WTC11 (cell line): ENCODE data around the gene ADAMTS2. TPM values are rescaled to one million over a fixed set of nuclear protein-coding genes. Genes with fewer than 3 reads are reported as not detected.

Source experiments
- ATAC-seq: fragments of 200-7000 bp; cut with Tn5 transposase; 2 replicates; pipeline ENCODE4 v1.10.0; 2021; ENCODE audit warnings: mild to moderate bottlenecking, moderate library complexity
- CTCF ChIA-PET: fragments of 300-600 bp; sonication (Branson Sonifier 250); formaldehyde crosslinking; loops from one replicate; lab custom pipeline; 2021; ENCODE audit warnings: antibody characterized with exemption; lab: Charles Lee
- POLR2A ChIA-PET: fragments of 350-600 bp; sonication (Branson Sonifier 250); formaldehyde crosslinking; loops from one replicate; lab custom pipeline; 2021; ENCODE audit warnings: antibody characterized with exemption; lab: Charles Lee
- DNase-seq: peaks from one replicate; pipeline ENCODE4 v3.0.0; 2021; ENCODE audit warnings: low spot score
- H3K27ac Mint-ChIP-seq: 2 replicates; pipeline ENCODE4 v1.8.0; 2021; ENCODE audit warnings: mixed read lengths
- H3K27me3 Mint-ChIP-seq: 2 replicates; pipeline ENCODE4 v1.8.0; 2021; ENCODE audit warnings: low read depth, mild to moderate bottlenecking, moderate library complexity, mixed read lengths
- H3K36me3 Mint-ChIP-seq: 2 replicates; pipeline ENCODE4 v1.8.0; 2021; ENCODE audit warnings: mixed read lengths
- H3K4me1 Mint-ChIP-seq: 2 replicates; pipeline ENCODE4 v1.8.0; 2022; ENCODE audit warnings: mixed read lengths
- H3K4me3 Mint-ChIP-seq: 2 replicates; pipeline ENCODE4 v1.8.0; 2021; ENCODE audit warnings: mild to moderate bottlenecking, moderate library complexity, mixed read lengths
- H3K9me3 Mint-ChIP-seq: 2 replicates; pipeline ENCODE4 v1.8.0; 2021; ENCODE audit warnings: mixed read lengths
- ATF3 ChIP-seq: sonication (generic); formaldehyde crosslinking; conservative IDR thresholded peaks from 2 replicates; pipeline ENCODE4 v1.8.1; 2022; ENCODE audit warnings: mild to moderate bottlenecking, missing genetic modification reagents
- CDX4 ChIP-seq: fragments of 250-450 bp; sonication (Bioruptor Pico); IDR thresholded peaks from 2 replicates; pipeline ENCODE4 v1.9.0; 2021; ENCODE audit warnings: moderate library complexity, mild to moderate bottlenecking, inconsistent platforms, borderline replicate concordance
- ESRRA ChIP-seq: sonication (generic); formaldehyde crosslinking; IDR thresholded peaks from 2 replicates; pipeline ENCODE4 v1.8.1; 2022; ENCODE audit warnings: mild to moderate bottlenecking, missing genetic modification reagents, borderline replicate concordance
- FOXK1 ChIP-seq: sonication (generic); formaldehyde crosslinking; IDR thresholded peaks from 2 replicates; pipeline ENCODE4 v1.8.0; 2022; ENCODE audit warnings: mild to moderate bottlenecking, moderate library complexity, missing genetic modification reagents
- FOXP1 ChIP-seq: sonication (generic); formaldehyde crosslinking; IDR thresholded peaks from 2 replicates; pipeline ENCODE4 v1.8.0; 2022; ENCODE audit warnings: missing genetic modification reagents, mild to moderate bottlenecking, moderate library complexity, borderline replicate concordance
- IRF2 ChIP-seq: sonication (generic); formaldehyde crosslinking; IDR thresholded peaks from 2 replicates; pipeline ENCODE4 v1.8.0; 2022; ENCODE audit warnings: low read depth, missing genetic modification reagents, borderline replicate concordance
- NFE2L1 ChIP-seq: sonication (generic); formaldehyde crosslinking; IDR thresholded peaks from 2 replicates; pipeline ENCODE4 v1.8.1; 2023; ENCODE audit warnings: missing genetic modification reagents
- NFYB ChIP-seq: sonication (generic); formaldehyde crosslinking; conservative IDR thresholded peaks from 2 replicates; pipeline ENCODE4 v1.8.0; 2022; ENCODE audit warnings: low read depth, missing genetic modification reagents
- PRRX2 ChIP-seq: fragments of 250-450 bp; sonication (Bioruptor Pico); IDR thresholded peaks from 2 replicates; pipeline ENCODE4 v1.8.0; 2021; ENCODE audit warnings: mild to moderate bottlenecking
- TCF7 ChIP-seq: sonication (generic); formaldehyde crosslinking; IDR thresholded peaks from 2 replicates; pipeline ENCODE4 v1.8.0; 2022; ENCODE audit warnings: mild to moderate bottlenecking, low read depth, missing genetic modification reagents, moderate library complexity
- ZBTB43 ChIP-seq: sonication (generic); formaldehyde crosslinking; IDR thresholded peaks from 2 replicates; pipeline ENCODE4 v1.8.1; 2023; ENCODE audit warnings: mild to moderate bottlenecking, missing genetic modification reagents
- ZNF219 ChIP-seq: sonication (generic); formaldehyde crosslinking; IDR thresholded peaks from 2 replicates; pipeline ENCODE4 v1.8.0; 2023; ENCODE audit warnings: missing genetic modification reagents, mild to moderate bottlenecking, borderline replicate concordance
- ZNF232 ChIP-seq: sonication (generic); formaldehyde crosslinking; IDR thresholded peaks from 2 replicates; pipeline ENCODE4 v1.8.0; 2022; ENCODE audit warnings: mild to moderate bottlenecking, missing genetic modification reagents
- total RNA-seq: library from RNA; stranded (reverse); gene quantifications from 3 replicates; pipeline ENCODE4 v1.2.3, GENCODE V29; 2021
- TF ChIP-seq, protein P1 (sequence below): sonication (generic); formaldehyde crosslinking; IDR thresholded peaks from 2 replicates; pipeline ENCODE4 v1.8.1; 2022; ENCODE audit warnings: missing genetic modification reagents, borderline replicate concordance
- TF ChIP-seq, protein P2 (sequence below): sonication (generic); formaldehyde crosslinking; IDR thresholded peaks from 2 replicates; pipeline ENCODE4 v1.8.0; 2023; ENCODE audit warnings: missing genetic modification reagents
- TF ChIP-seq, protein P3 (sequence below): sonication (generic); formaldehyde crosslinking; IDR thresholded peaks from 2 replicates; pipeline ENCODE4 v1.8.0; 2022; ENCODE audit warnings: missing genetic modification reagents
- TF ChIP-seq, protein P4 (sequence below): sonication (generic); formaldehyde crosslinking; IDR thresholded peaks from 2 replicates; pipeline ENCODE4 v1.8.1; 2023; ENCODE audit warnings: mild to moderate bottlenecking, moderate library complexity, missing genetic modification reagents

ADAMTS2 gene
- total RNA-seq, 1 experiment from 2014 or later: 11.2 TPM

- Mint-ChIP-seq H3K27me3 (no peaks in the 10 kb centered on the region), H3K4me3 (no peak overlapping the region), H3K27ac (no peak overlapping the region), H3K36me3 (no peaks in the 10 kb centered on the region), H3K9me3 (no peaks in the 10 kb centered on the region), H3K4me1 (peaks cover 4% of the 10 kb centered on the region; the same call in 1 of the 2 replicates)
- CTCF ChIA-PET: interaction anchor here (0.5 kb wide), 1 partner anchor 648 kb away, joined by 3 read pairs; no protein-coding TSS in a partner anchor
- no peak for DNase-seq
- no peak for ATAC-seq
- POLR2A ChIA-PET: no interaction called here
- TF ChIP-seq, protein P1, sequence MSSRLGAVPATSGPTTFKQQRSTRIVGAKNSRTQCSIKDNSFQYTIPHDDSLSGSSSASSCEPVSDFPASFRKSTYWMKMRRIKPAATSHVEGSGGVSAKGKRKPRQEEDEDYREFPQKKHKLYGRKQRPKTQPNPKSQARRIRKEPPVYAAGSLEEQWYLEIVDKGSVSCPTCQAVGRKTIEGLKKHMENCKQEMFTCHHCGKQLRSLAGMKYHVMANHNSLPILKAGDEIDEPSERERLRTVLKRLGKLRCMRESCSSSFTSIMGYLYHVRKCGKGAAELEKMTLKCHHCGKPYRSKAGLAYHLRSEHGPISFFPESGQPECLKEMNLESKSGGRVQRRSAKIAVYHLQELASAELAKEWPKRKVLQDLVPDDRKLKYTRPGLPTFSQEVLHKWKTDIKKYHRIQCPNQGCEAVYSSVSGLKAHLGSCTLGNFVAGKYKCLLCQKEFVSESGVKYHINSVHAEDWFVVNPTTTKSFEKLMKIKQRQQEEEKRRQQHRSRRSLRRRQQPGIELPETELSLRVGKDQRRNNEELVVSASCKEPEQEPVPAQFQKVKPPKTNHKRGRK: no peak
- TF ChIP-seq CDX4 (CRISPR knock-in tag) (no peak), FOXP1 (no peak), ZNF219 (no peak), ZNF232 (no peak), NFYB (CRISPR knock-in tag) (no peak), NFE2L1 (no peak), TCF7 (CRISPR knock-in tag) (no peak), IRF2 (CRISPR knock-in tag) (no peak), ATF3 (CRISPR knock-in tag) (no peak), FOXK1 (CRISPR knock-in tag) (no peak), ZBTB43 (CRISPR knock-in tag) (no peak), ESRRA (CRISPR knock-in tag) (no peak), PRRX2 (no peak)
- TF ChIP-seq, protein P2, sequence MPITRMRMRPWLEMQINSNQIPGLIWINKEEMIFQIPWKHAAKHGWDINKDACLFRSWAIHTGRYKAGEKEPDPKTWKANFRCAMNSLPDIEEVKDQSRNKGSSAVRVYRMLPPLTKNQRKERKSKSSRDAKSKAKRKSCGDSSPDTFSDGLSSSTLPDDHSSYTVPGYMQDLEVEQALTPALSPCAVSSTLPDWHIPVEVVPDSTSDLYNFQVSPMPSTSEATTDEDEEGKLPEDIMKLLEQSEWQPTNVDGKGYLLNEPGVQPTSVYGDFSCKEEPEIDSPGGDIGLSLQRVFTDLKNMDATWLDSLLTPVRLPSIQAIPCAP (CRISPR knock-in tag): no peak
- TF ChIP-seq, protein P3, sequence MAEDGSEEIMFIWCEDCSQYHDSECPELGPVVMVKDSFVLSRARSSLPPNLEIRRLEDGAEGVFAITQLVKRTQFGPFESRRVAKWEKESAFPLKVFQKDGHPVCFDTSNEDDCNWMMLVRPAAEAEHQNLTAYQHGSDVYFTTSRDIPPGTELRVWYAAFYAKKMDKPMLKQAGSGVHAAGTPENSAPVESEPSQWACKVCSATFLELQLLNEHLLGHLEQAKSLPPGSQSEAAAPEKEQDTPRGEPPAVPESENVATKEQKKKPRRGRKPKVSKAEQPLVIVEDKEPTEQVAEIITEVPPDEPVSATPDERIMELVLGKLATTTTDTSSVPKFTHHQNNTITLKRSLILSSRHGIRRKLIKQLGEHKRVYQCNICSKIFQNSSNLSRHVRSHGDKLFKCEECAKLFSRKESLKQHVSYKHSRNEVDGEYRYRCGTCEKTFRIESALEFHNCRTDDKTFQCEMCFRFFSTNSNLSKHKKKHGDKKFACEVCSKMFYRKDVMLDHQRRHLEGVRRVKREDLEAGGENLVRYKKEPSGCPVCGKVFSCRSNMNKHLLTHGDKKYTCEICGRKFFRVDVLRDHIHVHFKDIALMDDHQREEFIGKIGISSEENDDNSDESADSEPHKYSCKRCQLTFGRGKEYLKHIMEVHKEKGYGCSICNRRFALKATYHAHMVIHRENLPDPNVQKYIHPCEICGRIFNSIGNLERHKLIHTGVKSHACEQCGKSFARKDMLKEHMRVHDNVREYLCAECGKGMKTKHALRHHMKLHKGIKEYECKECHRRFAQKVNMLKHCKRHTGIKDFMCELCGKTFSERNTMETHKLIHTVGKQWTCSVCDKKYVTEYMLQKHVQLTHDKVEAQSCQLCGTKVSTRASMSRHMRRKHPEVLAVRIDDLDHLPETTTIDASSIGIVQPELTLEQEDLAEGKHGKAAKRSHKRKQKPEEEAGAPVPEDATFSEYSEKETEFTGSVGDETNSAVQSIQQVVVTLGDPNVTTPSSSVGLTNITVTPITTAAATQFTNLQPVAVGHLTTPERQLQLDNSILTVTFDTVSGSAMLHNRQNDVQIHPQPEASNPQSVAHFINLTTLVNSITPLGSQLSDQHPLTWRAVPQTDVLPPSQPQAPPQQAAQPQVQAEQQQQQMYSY: no peak
- TF ChIP-seq, protein P4, sequence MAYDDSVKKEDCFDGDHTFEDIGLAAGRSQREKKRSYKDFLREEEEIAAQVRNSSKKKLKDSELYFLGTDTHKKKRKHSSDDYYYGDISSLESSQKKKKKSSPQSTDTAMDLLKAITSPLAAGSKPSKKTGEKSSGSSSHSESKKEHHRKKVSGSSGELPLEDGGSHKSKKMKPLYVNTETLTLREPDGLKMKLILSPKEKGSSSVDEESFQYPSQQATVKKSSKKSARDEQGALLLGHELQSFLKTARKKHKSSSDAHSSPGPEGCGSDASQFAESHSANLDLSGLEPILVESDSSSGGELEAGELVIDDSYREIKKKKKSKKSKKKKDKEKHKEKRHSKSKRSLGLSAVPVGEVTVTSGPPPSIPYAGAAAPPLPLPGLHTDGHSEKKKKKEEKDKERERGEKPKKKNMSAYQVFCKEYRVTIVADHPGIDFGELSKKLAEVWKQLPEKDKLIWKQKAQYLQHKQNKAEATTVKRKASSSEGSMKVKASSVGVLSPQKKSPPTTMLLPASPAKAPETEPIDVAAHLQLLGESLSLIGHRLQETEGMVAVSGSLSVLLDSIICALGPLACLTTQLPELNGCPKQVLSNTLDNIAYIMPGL (CRISPR knock-in tag): no peak
Measured at GRCh38 chr5:179210478-179210877, 134.8 kb downstream of the ADAMTS2 start.
